Measurements from ENCODE around the gene MOGAT3. TPM values are rescaled to one million over a fixed set of nuclear protein-coding genes. Genes with fewer than 3 reads are reported as not detected.

The MOGAT3 gene
- total RNA-seq, 4 donors from 2014 or later = 0.17 TPM; not detected in 3

- H3K27ac ChIP-seq (replicated peaks in 1 of 4) = no peak overlapping the region
- intact Hi-C loops (cut with DNase I) = no loop called here
- H3K4me1 ChIP-seq = peaks cover 10 to 25% (median 21%) of the 10 kb centered on the region in 4 donors
- no peaks in the 10 kb centered on the region for H3K36me3 ChIP-seq
- no peaks in the 10 kb centered on the region for H3K9me3 ChIP-seq
- 3% methylated on average over 20 of the region's 20 CpGs for WGBS
- H3K27me3 ChIP-seq = peaks cover 10 to 99% (median 68%) of the 10 kb centered on the region in 4 donors
- peak overlapping the region in 1 of 4 donors; percentile 14 for H3K4me3 ChIP-seq
- DNase-seq (ENCODE audit: extremely low spot score) = no peak
- TF ChIP-seq POLR2A (IDR thresholded peaks at IDR 0.05; ENCODE audit: low read depth) (no peak), CTCF (IDR thresholded peaks at IDR 0.05) (no peak), POLR2AphosphoS5 (IDR thresholded peaks at IDR 0.05) (no peak), EP300 (IDR thresholded peaks at IDR 0.05) (no peak)
These were observed 21.7 kb downstream of the MOGAT3 start for GRCh38 chr7:101179117-101179516.

GRCh38 chr7:101177644-101178043 lies 23.2 kb downstream of the MOGAT3 start:
- intact Hi-C loops (cut with DNase I) = no loop called here
- 79% methylated on average over 2 of the region's 2 CpGs for WGBS
- H3K27me3 ChIP-seq = peaks cover 19 to 100% (median 82%) of the 10 kb centered on the region in 4 donors

GRCh38 chr7:101175664-101176063 lies 25.2 kb downstream of the MOGAT3 start:
- no peaks in the 10 kb centered on the region for H3K36me3 ChIP-seq
- 33% methylated on average over 3 of the region's 3 CpGs for WGBS
- no peak for DNase-seq (ENCODE audit: extremely low spot score)
- intact Hi-C loops (cut with DNase I) = no loop called here
- no peak overlapping the region for H3K4me3 ChIP-seq
- peaks cover 24 to 100% (median 91%) of the 10 kb centered on the region in 4 donors for H3K27me3 ChIP-seq
- no peak overlapping the region for H3K27ac ChIP-seq (replicated peaks in 1 of 4)
- no peaks in the 10 kb centered on the region for H3K9me3 ChIP-seq
- peaks cover 35 to 54% (median 46%) of the 10 kb centered on the region in 4 donors for H3K4me1 ChIP-seq
- TF ChIP-seq EP300 (IDR thresholded peaks at IDR 0.05) (no peak), POLR2A (IDR thresholded peaks at IDR 0.05; ENCODE audit: low read depth) (no peak)

More at GRCh38 chr7:101177644-101178043, 23.2 kb downstream of the MOGAT3 start:
- TF ChIP-seq POLR2A (IDR thresholded peaks at IDR 0.05; ENCODE audit: low read depth) (no peak), POLR2AphosphoS5 (IDR thresholded peaks at IDR 0.05) (no peak), CTCF (IDR thresholded peaks at IDR 0.05) (no peak), EP300 (IDR thresholded peaks at IDR 0.05) (no peak)
- Histone ChIP-seq H3K9me3 (no peaks in the 10 kb centered on the region), H3K4me3 (no peak overlapping the region), H3K27ac (replicated peaks in 1 of 4) (no peak overlapping the region), H3K36me3 (no peaks in the 10 kb centered on the region), H3K4me1 (peaks cover 25 to 40% (median 35%) of the 10 kb centered on the region in 4 donors)
- no peak for DNase-seq (ENCODE audit: extremely low spot score)

GRCh38 chr7:101174322-101174854 lies 26.4 kb downstream of the MOGAT3 start:
- 5% methylated on average over 26 of the region's 28 CpGs for WGBS
- Histone ChIP-seq H3K36me3 (no peaks in the 10 kb centered on the region), H3K4me1 (peaks cover 36 to 53% (median 44%) of the 10 kb centered on the region in 4 donors), H3K4me3 (no peak overlapping the region), H3K9me3 (no peaks in the 10 kb centered on the region), H3K27me3 (peaks cover 14 to 100% (median 91%) of the 10 kb centered on the region in 4 donors), H3K27ac (replicated peaks in 1 of 4) (no peak overlapping the region)
- intact Hi-C loops (cut with DNase I) = no loop called here
- TF ChIP-seq POLR2AphosphoS5 (IDR thresholded peaks at IDR 0.05) (no peak), POLR2A (IDR thresholded peaks at IDR 0.05; ENCODE audit: low read depth) (no peak), CTCF (IDR thresholded peaks at IDR 0.05) (no peak), EP300 (IDR thresholded peaks at IDR 0.05) (no peak)
- no peak for DNase-seq (ENCODE audit: extremely low spot score)

GRCh38 chr7:101173752-101174244 lies 27.0 kb downstream of the MOGAT3 start:
- Histone ChIP-seq H3K27me3 (peaks cover 16 to 100% (median 91%) of the 10 kb centered on the region in 4 donors), H3K9me3 (no peaks in the 10 kb centered on the region), H3K36me3 (no peaks in the 10 kb centered on the region), H3K4me3 (peak overlapping the region in 2 of 4 donors; percentile 7 to 16), H3K4me1 (peaks cover 37 to 52% (median 40%) of the 10 kb centered on the region in 4 donors), H3K27ac (replicated peaks in 1 of 4) (no peak overlapping the region)
- no peak for TF ChIP-seq POLR2A (IDR thresholded peaks at IDR 0.05; ENCODE audit: low read depth)
- no peak for TF ChIP-seq CTCF (IDR thresholded peaks at IDR 0.05)
- no peak for TF ChIP-seq EP300 (IDR thresholded peaks at IDR 0.05)
- TF ChIP-seq POLR2AphosphoS5 (IDR thresholded peaks at IDR 0.05) = no peak
- no peak for DNase-seq (ENCODE audit: extremely low spot score)
- 13% methylated on average over 16 of the region's 16 CpGs for WGBS
- intact Hi-C loops (cut with DNase I) = no loop called here
